SJSA1 (cell line): ENCODE measurements around the gene OR2A1. TPM values are rescaled to one million over a fixed set of nuclear protein-coding genes. Genes with fewer than 3 reads are reported as not detected.
"Not testable (repeated sequence)": the region's sequence is repeated elsewhere in the genome, so short reads cannot be mapped to it uniquely, and the experiment has no call there.

ENCODE experiments used
- DNase-seq, 2 experiments: peaks; one replicate each; pipeline ENCODE4 v3.0.0-alpha.2; 2015 to 2020; ENCODE audit warnings: low spot score in 2 of 2, low read depth in 1 of 2
- H3K27ac ChIP-seq: fragments of 250-450 bp; sonication (Bioruptor Pico); 2 replicates; pipeline ENCODE4 v1.5.1; 2020; ENCODE audit warnings: mild to moderate bottlenecking, moderate library complexity
- H3K27me3 ChIP-seq: fragments of 250-450 bp; sonication (Bioruptor Pico); replicated peaks from 2 replicates; pipeline ENCODE4 v1.5.1; 2020; ENCODE audit warnings: mild to moderate bottlenecking, moderate library complexity
- H3K36me3 ChIP-seq: fragments of 250-450 bp; sonication (Bioruptor Pico); 2 replicates; pipeline ENCODE4 v1.5.1; 2020; ENCODE audit warnings: mild to moderate bottlenecking
- H3K4me1 ChIP-seq: fragments of 250-450 bp; sonication (Bioruptor Pico); replicated peaks from 2 replicates; pipeline ENCODE4 v1.6.1; 2021; ENCODE audit warnings: mild to moderate bottlenecking
- H3K4me3 ChIP-seq: fragments of 250-450 bp; sonication (Bioruptor Pico); 2 replicates; pipeline ENCODE4 v1.5.1; 2020; ENCODE audit warnings: mild to moderate bottlenecking
- H3K9me3 ChIP-seq: fragments of 250-450 bp; sonication (Bioruptor Pico); replicated peaks from 2 replicates; pipeline ENCODE4 v1.5.1; 2020; ENCODE audit warnings: mild to moderate bottlenecking
- total RNA-seq: library from RNA; depleted of rRNA; stranded (reverse); fragments of >200 nt; shearing (Covaris generic); gene quantifications from 2 replicates; pipeline ENCODE4 v1.2.3, GENCODE V29; 2014; rRNA removed

OR2A1 gene
- total RNA-seq, 1 experiment from 2014 or later = not detected

DNA sequence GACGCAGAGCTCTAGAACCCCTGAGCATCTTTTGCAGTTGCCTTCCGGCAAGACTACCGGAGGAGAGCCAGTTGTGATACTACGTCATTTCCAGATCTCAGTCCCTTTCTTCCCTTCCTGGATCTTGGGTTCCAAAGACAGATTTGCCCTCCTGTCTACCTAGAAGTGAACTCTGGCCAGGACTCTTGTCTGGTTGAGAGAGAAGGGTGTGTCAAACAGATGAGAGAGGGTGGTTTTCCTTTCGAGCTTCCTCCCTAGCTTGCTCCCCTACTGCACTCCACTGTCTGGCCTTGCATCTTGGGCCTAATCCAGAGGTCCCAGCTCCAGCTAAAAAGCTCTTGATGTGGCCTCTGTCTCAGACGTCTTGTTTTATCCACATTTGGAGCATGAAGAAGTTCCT is 44.0 kb downstream of the OR2A1 start:
- not testable (repeated sequence) for H3K27me3 ChIP-seq, H3K4me3 ChIP-seq, H3K4me1 ChIP-seq, H3K27ac ChIP-seq, DNase-seq, H3K9me3 ChIP-seq, H3K36me3 ChIP-seq

DNA sequence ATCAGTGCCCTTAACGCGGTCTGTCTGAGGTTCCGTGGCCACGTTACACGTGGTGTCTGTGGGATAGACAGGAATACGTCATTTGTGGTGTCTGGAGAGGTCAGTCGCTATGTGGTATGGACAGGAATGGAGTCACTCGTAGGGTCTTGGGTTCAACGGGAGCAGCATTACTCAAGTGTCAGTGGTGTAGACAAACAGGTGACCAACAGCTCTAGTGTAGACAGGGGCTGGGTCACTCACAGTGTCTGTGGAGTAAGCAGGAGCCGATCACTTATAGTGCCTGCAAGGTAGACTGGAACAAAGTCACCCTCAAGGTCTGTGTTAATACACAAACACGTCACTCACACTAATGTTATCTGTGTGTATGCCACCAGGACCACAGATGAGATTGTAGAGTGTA is 44.6 kb downstream of the OR2A1 start:
- H3K27me3 ChIP-seq, DNase-seq, H3K9me3 ChIP-seq, H3K27ac ChIP-seq, H3K36me3 ChIP-seq, H3K4me3 ChIP-seq, H3K4me1 ChIP-seq: not testable (repeated sequence)

DNA sequence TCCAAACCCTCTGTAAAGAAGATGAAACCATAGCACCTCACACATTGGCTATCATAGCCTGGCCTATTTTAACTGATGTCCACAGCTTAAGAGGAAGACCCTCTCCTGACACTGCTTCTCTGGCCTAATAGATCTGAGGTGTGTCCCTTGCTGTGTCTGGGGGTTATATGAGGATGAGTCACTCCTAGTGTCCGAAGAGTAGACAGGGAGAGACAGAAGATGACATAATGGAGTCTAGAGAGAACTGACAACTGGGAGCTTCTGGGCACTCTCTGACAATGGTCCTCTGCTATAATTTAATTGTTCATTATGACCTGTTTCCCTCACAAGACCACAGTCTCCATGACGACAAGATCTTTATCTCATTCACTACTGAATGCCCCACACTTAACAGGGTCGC is 49.8 kb downstream of the OR2A1 start:
- H3K4me3 ChIP-seq, DNase-seq, H3K9me3 ChIP-seq, H3K4me1 ChIP-seq, H3K36me3 ChIP-seq, H3K27ac ChIP-seq, H3K27me3 ChIP-seq: not testable (repeated sequence)

DNA sequence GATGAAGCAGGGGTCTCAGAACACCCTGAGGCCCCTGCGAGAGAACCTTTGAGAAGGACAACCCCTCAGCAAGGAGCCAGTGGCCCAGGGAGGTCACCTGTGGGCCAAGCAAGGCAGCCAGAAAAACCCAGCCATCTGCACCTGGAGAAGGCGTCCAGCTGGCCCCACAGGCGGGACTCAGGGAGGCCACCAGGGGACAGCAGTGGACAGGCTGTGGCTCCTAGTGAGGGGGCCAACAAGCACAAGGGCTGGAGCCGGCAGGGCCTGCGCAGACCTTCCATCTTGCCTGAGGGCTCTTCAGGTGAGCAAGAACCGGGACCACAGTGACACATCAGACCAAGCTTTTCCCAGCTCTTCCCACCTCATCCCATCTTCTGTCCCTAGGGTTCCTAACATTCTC is 53.3 kb downstream of the OR2A1 start:
- not testable (repeated sequence) for H3K27ac ChIP-seq, H3K27me3 ChIP-seq, H3K4me1 ChIP-seq, H3K9me3 ChIP-seq, H3K36me3 ChIP-seq, H3K4me3 ChIP-seq, DNase-seq

DNA sequence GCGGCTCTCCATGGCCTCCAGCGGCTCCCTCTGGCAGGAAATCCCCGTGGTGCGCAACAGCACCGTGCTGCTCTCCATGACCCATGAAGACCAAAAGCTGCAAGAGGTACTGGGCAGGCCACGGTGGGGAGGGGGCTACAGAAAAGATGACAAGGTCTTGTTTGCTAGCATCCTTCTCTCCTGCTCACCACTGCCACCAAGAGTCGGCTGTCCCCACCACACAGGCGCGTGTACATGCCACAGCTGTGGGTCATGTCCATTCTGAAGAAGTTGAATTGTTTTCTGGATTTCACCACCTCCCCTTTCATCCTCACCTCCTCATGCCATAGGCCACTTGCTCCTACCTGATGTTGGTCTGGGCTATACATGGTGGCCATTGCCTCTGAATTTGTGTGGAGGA is 55.0 kb downstream of the OR2A1 start:
- H3K27ac ChIP-seq, H3K36me3 ChIP-seq, H3K9me3 ChIP-seq, DNase-seq, H3K4me1 ChIP-seq, H3K4me3 ChIP-seq, H3K27me3 ChIP-seq: not testable (repeated sequence)

DNA sequence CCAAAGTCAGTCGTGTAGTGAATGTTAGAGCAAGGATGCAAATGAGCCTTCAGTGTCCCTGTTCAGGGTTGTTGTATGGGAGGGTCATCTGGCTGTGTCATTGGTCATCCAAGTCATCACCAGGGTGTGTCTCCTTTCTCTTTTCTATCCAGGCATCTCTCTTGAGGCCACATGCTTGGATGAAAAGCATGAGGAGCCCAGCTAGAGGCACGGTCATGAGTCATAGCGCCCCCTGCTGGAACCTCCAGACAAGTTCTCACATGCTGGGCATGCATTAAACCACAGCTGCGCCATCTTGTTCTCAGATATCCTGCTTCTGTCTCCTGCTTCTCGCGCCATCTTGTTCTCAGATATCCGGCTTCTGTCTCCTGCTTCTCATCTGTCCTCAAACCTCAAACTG is 57.0 kb downstream of the OR2A1 start:
- H3K4me3 ChIP-seq, H3K27ac ChIP-seq, H3K36me3 ChIP-seq, H3K27me3 ChIP-seq, H3K9me3 ChIP-seq, H3K4me1 ChIP-seq, DNase-seq: not testable (repeated sequence)

Other genes with a start within 250 kb of the OR2A1 start
- not detected in 2 replicates for gene OR2A25, start 242.6 kb upstream of the OR2A1 start, total RNA-seq
- gene OR2A12, start 226.1 kb upstream of the OR2A1 start, total RNA-seq = not detected in 2 replicates
- gene OR2A2, start 202.8 kb upstream of the OR2A1 start, total RNA-seq = not detected in 2 replicates
- not detected in 2 replicates for gene OR2A14, start 189.2 kb upstream of the OR2A1 start, total RNA-seq
- gene CTAGE4, start 129.0 kb upstream of the OR2A1 start, total RNA-seq = not detected in 2 replicates
- gene ARHGEF35, start 116.6 kb upstream of the OR2A1 start, total RNA-seq = 0.53 TPM in 1 of 2 replicates, not detected in the other
- gene OR2A42, start 72.8 kb upstream of the OR2A1 start, total RNA-seq = not detected in 2 replicates
- gene OR2A7, start 47.6 kb upstream of the OR2A1 start, total RNA-seq = not detected in 2 replicates
- gene CTAGE8, start 43.1 kb upstream of the OR2A1 start, total RNA-seq = not detected in 2 replicates
- 0.13 and 0.29 TPM in 2 replicates for gene ARHGEF5, start 43.0 kb downstream of the OR2A1 start, total RNA-seq
- not detected in 2 replicates for gene NOBOX, start 91.3 kb downstream of the OR2A1 start, total RNA-seq